SK-N-SH (cell line): Measurements from ENCODE around the gene COL23A1. TPM values are rescaled to one million over a fixed set of nuclear protein-coding genes. Genes with fewer than 3 reads are reported as not detected.

Experiments
- CTCF ChIA-PET: fragments of 300-600, 350-600 bp; formaldehyde crosslinking; extraction: SDS; loops from one replicate; lab custom pipeline; 2021; lab: Yijun Ruan, JAX
- POLR2A ChIA-PET: fragments of 350-600 bp; sonication (Branson Sonifier 250); formaldehyde crosslinking; extraction: SDS; loops from one replicate; lab custom pipeline; 2020; ENCODE audit warnings: antibody characterized with exemption, inconsistent platforms; lab: Yijun Ruan, JAX
- DNase-seq: peaks from one replicate; pipeline ENCODE4 v3.0.0; 2012
- H2AFZ ChIP-seq: fragments of 200-600 bp; sonication (generic); 2 replicates; pipeline ENCODE4 v1.8.1; 2016; ENCODE audit warnings: antibody characterized with exemption, mild to moderate bottlenecking, low read depth
- H3F3A ChIP-seq: fragments of 200-600 bp; sonication (generic); replicated peaks from 2 replicates; pipeline ENCODE3; 2016; ENCODE audit warnings: antibody characterized with exemption, mild to moderate bottlenecking; ENCODE audit not compliant: insufficient read depth
- H3K27ac ChIP-seq, 2 experiments: fragments of 200-500 bp in 1 of 2; fragments of 200-600 bp in 1 of 2; sonication (Bioruptor generic) in 1 of 2; sonication (generic), shearing (Covaris generic) in 1 of 2; 2 replicates each; pipeline versions ENCODE4 v1.5.1 to v1.6.1; 2014 to 2016; ENCODE audit warnings: low read depth in 2 of 2, inconsistent platforms in 1 of 2, low read length in 1 of 2, mild to moderate bottlenecking in 1 of 2, mixed read lengths in 1 of 2
- H3K27me3 ChIP-seq: fragments of 200-600 bp; sonication (generic), shearing (Covaris generic); 2 replicates; pipeline ENCODE4 v1.6.1; 2016; ENCODE audit warnings: mixed run types; ENCODE audit not compliant: insufficient read depth
- H3K36me3 ChIP-seq, 2 experiments: fragments of 200-500 bp in 1 of 2; fragments of 200-600 bp in 1 of 2; sonication (Bioruptor generic) in 1 of 2; sonication (generic) in 1 of 2; replicated peaks in 1 of 2; 2 replicates each; pipeline versions ENCODE3 to v1.5.1; 2014 to 2016; ENCODE audit warnings: low read length in 1 of 2, mild to moderate bottlenecking in 1 of 2; ENCODE audit not compliant: insufficient read depth in 2 of 2, control insufficient read depth in 1 of 2
- H3K4me1 ChIP-seq, 2 experiments: fragments of 200-500 bp in 1 of 2; fragments of 200-600 bp in 1 of 2; sonication (Bioruptor generic) in 1 of 2; sonication (generic), shearing (Covaris generic) in 1 of 2; 2 replicates each; pipeline versions ENCODE4 v1.5.1 to v1.6.1; 2014 to 2016; ENCODE audit warnings: low read depth in 1 of 2, low read length in 1 of 2, mixed run types in 1 of 2; ENCODE audit not compliant: insufficient read depth in 2 of 2, control insufficient read depth in 1 of 2
- H3K4me2 ChIP-seq: fragments of 200-600 bp; sonication (generic), shearing (Covaris generic); 2 replicates; pipeline ENCODE4 v1.6.1; 2017; ENCODE audit warnings: mixed run types
- H3K4me3 ChIP-seq, 2 experiments: fragments of 200-500 bp in 1 of 2; fragments of 200-600 bp in 1 of 2; sonication (Bioruptor generic) in 1 of 2; sonication (generic), shearing (Covaris generic) in 1 of 2; 2 replicates each; pipeline versions ENCODE4 v1.5.1 to v1.8.1; 2014 to 2016; ENCODE audit warnings: low read depth in 2 of 2, inconsistent platforms in 1 of 2, low read length in 1 of 2, mild to moderate bottlenecking in 1 of 2, mixed read lengths in 1 of 2, moderate library complexity in 1 of 2
- H3K79me2 ChIP-seq: fragments of 200-600 bp; sonication (generic); 2 replicates; pipeline ENCODE4 v1.8.1; 2017; ENCODE audit warnings: mild to moderate bottlenecking; ENCODE audit not compliant: insufficient read depth
- H3K9ac ChIP-seq: fragments of 200-600 bp; sonication (generic); 2 replicates; pipeline ENCODE4 v1.6.1; 2017; ENCODE audit warnings: mixed run types
- H3K9me2 ChIP-seq: fragments of 200-600 bp; sonication (generic); 2 replicates; pipeline ENCODE4 v1.6.1; 2017; ENCODE audit warnings: mixed run types
- H3K9me3 ChIP-seq: fragments of 200-600 bp; sonication (generic); 2 replicates; pipeline ENCODE4 v1.6.1; 2017; ENCODE audit warnings: mixed run types, mild to moderate bottlenecking, moderate library complexity
- H4K20me1 ChIP-seq: fragments of 200-600 bp; sonication (generic); 2 replicates; pipeline ENCODE4 v1.6.1; 2017; ENCODE audit warnings: mild to moderate bottlenecking, mixed run types; ENCODE audit not compliant: insufficient read depth
- CHD2 ChIP-seq: fragments of 150-350 bp; IDR thresholded peaks from 2 replicates; pipeline ENCODE4 v1.6.1; 2018; ENCODE audit warnings: low read length; ENCODE audit not compliant: partially characterized antibody
- CTCF ChIP-seq: fragments of 200-600 bp; sonication (generic); IDR thresholded peaks from 2 replicates; pipeline ENCODE4 v1.6.1; 2017; ENCODE audit warnings: antibody characterized with exemption, mild to moderate bottlenecking, moderate library complexity
- FOSL2 ChIP-seq: IDR thresholded peaks from 2 replicates; pipeline ENCODE4 v1.4.0; 2012; ENCODE audit warnings: low read depth, mild to moderate bottlenecking, moderate library complexity, borderline replicate concordance
- NRF1 ChIP-seq: IDR thresholded peaks from 2 replicates; pipeline ENCODE4 v1.6.1; 2012; ENCODE audit warnings: low read depth, mild to moderate bottlenecking, low read length
- REST ChIP-seq: IDR thresholded peaks from 2 replicates; pipeline ENCODE4 v1.6.1; 2012; ENCODE audit warnings: mild to moderate bottlenecking, low read depth, low read length, moderate library complexity
- RXRA ChIP-seq: IDR thresholded peaks from 2 replicates; pipeline ENCODE4 v1.4.0; 2012; ENCODE audit warnings: low read depth, mild to moderate bottlenecking, borderline replicate concordance
- SIN3A ChIP-seq: IDR thresholded peaks from 2 replicates; pipeline ENCODE4 v1.6.1; 2012; ENCODE audit warnings: low read depth, mild to moderate bottlenecking, low read length, moderate library complexity, borderline replicate concordance
- SMC3 ChIP-seq: IDR thresholded peaks from 2 replicates; pipeline ENCODE4 v1.6.1; 2012; ENCODE audit warnings: low read depth, low read length, improper control_type of control experiment
- YY1 ChIP-seq: IDR thresholded peaks from 2 replicates; pipeline ENCODE4 v1.4.0; 2012; ENCODE audit warnings: low read depth, mild to moderate bottlenecking
- WGBS: methylation state at CpG from one replicate; pipeline ENCODE4 v1.1.6; 2017; ENCODE audit warnings: low lambda C conversion rate; 5-methylcytosine and 5-hydroxymethylcytosine counted together
- polyA plus RNA-seq, 3 experiments: library from polyadenylated mRNA; depleted of rRNA; stranded (reverse); fragments of >200 nt; gene quantifications; 2 replicates each; pipeline ENCODE4 v1.2.3, GENCODE V29; 2012
- TF ChIP-seq, protein P1 (sequence below): IDR thresholded peaks from 2 replicates; pipeline ENCODE4 v1.4.0; 2012; ENCODE audit warnings: low read depth, borderline replicate concordance

The COL23A1 gene
- polyA plus RNA-seq, 1 of the 3 experiments (the other 2 are of a cell fraction) = 0.10 TPM

DNA sequence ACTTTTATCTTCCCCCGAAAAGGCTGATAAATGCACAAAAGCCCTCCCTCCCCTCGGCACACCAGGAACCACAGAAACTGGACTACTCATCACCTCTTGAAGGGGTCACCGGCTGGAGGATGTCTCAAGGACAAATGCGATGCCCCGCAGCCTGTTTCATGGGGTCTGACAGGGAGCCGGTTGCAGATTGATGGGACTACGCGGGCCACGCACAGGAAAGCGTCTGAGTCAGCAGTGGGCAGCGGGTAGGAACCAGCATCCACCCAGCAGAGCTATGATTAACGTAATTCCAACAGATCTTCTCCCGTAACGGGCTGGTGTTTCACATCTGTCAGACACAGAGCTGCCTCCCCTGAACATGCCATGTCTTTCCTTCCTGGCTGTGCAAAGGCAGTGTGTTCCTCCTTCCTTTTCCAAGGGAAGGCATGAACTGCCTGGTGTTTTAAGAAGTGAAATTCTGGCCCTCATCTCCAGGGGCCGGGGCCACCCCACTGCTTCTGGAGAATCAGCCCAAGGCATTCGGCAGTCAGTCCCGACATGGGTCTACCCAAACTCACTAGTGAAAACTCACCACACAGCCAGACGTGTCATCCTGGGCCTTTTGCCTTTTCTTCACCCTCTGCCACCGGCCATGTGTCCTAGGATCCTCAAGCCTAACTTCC lies 213.1 kb downstream of the COL23A1 start:
- Histone ChIP-seq H3K27me3 (no peaks in the 10 kb centered on the region), H3K4me3 (no peak overlapping the region), H3K4me2 (no peak overlapping the region), H3K9me3 (no peaks in the 10 kb centered on the region), H2AFZ (no peak overlapping the region), H3K79me2 (no peaks in the 10 kb centered on the region), H3K9me2 (no peaks in the 10 kb centered on the region), H3F3A (no peaks in the 10 kb centered on the region), H3K36me3 (no peaks in the 10 kb centered on the region), H3K4me1 (peaks cover 0 to 62% of the 10 kb centered on the region in 2 experiments; a peak in 1 of 4 replicates), H3K27ac (peak overlapping the region in 1 of 2 experiments; percentile 30; a peak in 1 of 4 replicates), H3K9ac (no peak overlapping the region), H4K20me1 (no peaks in the 10 kb centered on the region)
- WGBS = 51% methylated on average over 18 of the region's 19 CpGs
- no peak for DNase-seq
- ChIA-PET CTCF (interaction anchor here (1.1 kb wide), 1 partner anchor 93 kb away, joined by 3 read pairs; no protein-coding TSS in a partner anchor), POLR2A (no interaction called here)
- TF ChIP-seq REST = no peak
- no peak for TF ChIP-seq CTCF
- TF ChIP-seq SIN3A = no peak
- TF ChIP-seq SMC3 = no peak
- TF ChIP-seq YY1 = no peak

DNA sequence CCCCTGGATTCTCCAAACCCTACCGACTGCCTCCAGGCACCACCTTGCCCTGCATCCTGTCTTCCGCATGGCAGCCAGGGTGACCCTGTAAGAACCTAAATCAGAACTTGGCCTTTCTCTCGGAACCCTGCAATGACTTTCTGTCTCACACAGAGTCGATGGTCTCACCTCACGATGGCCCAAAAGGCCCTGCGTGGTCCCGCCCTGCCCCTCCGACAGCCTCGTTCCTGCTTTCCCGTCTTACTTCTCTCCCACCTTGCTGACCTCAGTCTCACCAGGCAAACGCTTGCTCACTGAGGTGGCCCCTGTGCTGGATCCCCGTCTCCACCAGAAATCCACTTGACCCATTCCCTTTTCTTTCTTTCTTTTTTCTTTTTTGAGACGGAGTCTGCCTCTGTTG lies 214.8 kb downstream of the COL23A1 start:
- H3K36me3 ChIP-seq = no peaks in the 10 kb centered on the region
- ChIA-PET CTCF (interaction anchor here (1.4 to 1.7 kb wide), 2 partner anchors 12 to 95 kb away, joined by 3 to 6 read pairs; no protein-coding TSS in a partner anchor), POLR2A (no interaction called here)
- H2AFZ ChIP-seq = no peak overlapping the region
- no peak overlapping the region for H3K27ac ChIP-seq
- no peaks in the 10 kb centered on the region for H4K20me1 ChIP-seq
- no peak overlapping the region for H3K9ac ChIP-seq
- H3K4me3 ChIP-seq = no peak overlapping the region
- H3F3A ChIP-seq = no peaks in the 10 kb centered on the region
- no peaks in the 10 kb centered on the region for H3K9me2 ChIP-seq
- H3K27me3 ChIP-seq = no peaks in the 10 kb centered on the region
- WGBS = 66% methylated on average over 13 of the region's 13 CpGs
- no peak for DNase-seq
- no peak overlapping the region for H3K4me2 ChIP-seq
- H3K9me3 ChIP-seq = no peaks in the 10 kb centered on the region
- H3K79me2 ChIP-seq = no peaks in the 10 kb centered on the region
- H3K4me1 ChIP-seq = peaks cover 0 to 58% of the 10 kb centered on the region in 2 experiments; a peak in 1 of 4 replicates
- TF ChIP-seq REST (no peak), RXRA (no peak), FOSL2 (no peak), CHD2 (no peak), NRF1 (no peak), CTCF (no peak), YY1 (no peak)
- TF ChIP-seq, protein P1, sequence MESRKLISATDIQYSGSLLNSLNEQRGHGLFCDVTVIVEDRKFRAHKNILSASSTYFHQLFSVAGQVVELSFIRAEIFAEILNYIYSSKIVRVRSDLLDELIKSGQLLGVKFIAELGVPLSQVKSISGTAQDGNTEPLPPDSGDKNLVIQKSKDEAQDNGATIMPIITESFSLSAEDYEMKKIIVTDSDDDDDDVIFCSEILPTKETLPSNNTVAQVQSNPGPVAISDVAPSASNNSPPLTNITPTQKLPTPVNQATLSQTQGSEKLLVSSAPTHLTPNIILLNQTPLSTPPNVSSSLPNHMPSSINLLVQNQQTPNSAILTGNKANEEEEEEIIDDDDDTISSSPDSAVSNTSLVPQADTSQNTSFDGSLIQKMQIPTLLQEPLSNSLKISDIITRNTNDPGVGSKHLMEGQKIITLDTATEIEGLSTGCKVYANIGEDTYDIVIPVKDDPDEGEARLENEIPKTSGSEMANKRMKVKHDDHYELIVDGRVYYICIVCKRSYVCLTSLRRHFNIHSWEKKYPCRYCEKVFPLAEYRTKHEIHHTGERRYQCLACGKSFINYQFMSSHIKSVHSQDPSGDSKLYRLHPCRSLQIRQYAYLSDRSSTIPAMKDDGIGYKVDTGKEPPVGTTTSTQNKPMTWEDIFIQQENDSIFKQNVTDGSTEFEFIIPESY = no peak
